NCI-H2107 (cell line): ENCODE results near the gene CREM.
"Not testable (repeated sequence)": the region's sequence is repeated elsewhere in the genome, so short reads cannot be mapped to it uniquely, and the experiment has no call there.

Experiments
- DNase-seq: peaks from one replicate; lab custom pipeline; 2025; lab: John Stamatoyannopoulos, UW

CREM gene

GRCh38 chr10:35194906-35195305 is 68.3 kb downstream of the CREM start:
- no peak for DNase-seq

- no peak for DNase-seq
Measured at GRCh38 chr10:35195361-35196306, 69.0 kb downstream of the CREM start.

DNA sequence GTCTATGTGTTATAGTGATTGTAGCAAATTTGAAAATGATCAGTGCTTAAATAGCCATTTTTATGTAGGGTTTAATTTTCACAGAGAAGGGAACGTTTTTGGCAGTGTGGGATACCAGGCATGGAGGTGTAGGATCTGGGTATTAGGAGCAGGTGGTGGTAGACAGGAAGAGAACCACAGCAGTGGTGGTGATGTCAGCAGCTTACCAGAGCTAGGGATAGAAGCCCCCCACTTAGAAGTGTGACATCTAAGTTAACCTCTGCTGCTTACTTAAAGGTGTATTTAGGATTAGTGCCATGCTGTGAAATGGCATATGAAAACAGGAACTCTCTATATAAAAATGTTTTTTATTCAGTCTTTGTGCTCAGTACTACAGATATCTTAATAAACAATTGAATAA is 73.8 kb downstream of the CREM start:
- no peak for DNase-seq

DNA sequence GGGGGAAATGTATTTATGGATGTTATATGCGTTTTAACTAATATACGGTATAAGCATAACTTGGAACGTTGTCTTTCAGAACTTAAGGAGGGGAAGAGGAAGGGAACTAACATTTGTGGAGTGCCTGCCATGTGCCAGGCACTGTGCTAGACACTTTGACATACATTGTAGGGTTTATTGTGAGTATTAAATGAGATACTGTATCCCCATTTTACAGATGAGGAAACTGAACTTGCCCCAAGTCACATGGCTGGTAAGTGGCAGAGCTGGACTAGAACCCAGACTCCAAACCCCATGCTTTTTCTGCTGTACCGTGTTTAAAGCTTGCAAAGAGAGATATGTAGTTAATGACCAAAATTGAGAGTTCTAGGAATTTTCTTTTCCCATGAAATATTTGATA is 74.6 kb downstream of the CREM start:
- no peak for DNase-seq

GRCh38 chr10:35202050-35202449 is 75.4 kb downstream of the CREM start:
- DNase-seq, result no peak

DNA sequence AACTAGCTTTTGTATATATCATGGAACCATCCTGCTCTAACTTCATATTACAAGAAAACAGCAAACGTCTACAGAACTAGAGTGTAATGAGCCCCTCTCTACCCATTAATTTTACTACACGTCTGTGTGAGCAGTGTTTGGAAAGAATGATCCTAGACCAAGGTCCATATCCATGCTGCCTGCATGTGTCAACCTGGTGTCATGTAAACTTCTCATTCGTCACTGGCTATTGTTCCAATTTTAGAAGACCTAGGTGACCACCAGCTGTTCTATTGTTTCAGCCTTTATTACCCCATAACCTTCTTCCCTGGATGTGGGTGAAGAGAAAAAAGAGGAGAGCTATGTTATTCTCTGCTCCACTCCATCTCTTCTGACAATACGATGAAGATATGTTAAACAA is 77.1 kb downstream of the CREM start:
- no peak for DNase-seq

- no peak for DNase-seq
Measured at GRCh38 chr10:35204650-35205319, 78.1 kb downstream of the CREM start.

DNA sequence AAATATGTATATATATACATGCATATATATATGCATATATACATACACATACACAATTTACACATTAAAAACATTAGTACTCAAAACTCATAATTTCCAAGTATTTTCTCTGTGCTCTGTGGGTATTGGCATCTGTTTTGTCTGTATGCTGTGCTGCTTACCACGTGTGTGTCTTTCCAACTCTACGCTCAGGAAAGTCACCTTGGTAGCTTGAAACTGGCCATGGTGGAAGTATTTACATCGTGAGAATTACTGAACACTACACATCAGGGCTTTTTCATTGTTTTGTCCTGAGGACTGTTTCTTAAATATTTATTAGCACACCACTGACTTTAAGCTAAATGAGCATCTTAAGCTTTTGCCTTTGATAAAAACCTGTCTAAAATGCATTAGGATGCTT is 79.6 kb downstream of the CREM start:
- DNase-seq, result no peak

DNA sequence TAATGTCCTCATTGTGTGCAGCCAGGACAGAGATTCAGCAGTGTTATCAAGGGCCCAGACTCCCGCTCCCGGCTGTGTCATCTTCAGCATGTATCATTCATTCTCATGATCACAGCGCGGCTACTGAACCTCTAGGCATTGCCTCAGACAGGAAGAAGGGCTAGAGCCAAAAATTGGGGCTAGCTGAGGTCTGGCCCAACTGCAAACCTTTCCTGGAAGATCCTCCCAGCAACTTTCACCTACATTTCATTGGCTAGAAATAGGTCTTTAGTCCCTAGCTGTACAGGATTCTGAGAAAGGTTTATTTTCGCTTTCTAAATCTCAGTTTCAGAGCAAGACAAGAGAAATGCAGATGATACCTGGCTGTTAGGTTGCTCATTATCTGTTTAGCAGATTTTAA is 81.9 kb downstream of the CREM start:
- DNase-seq, result no peak

- DNase-seq, result no peak
Measured at GRCh38 chr10:35208949-35209613, 82.4 kb downstream of the CREM start.

DNA sequence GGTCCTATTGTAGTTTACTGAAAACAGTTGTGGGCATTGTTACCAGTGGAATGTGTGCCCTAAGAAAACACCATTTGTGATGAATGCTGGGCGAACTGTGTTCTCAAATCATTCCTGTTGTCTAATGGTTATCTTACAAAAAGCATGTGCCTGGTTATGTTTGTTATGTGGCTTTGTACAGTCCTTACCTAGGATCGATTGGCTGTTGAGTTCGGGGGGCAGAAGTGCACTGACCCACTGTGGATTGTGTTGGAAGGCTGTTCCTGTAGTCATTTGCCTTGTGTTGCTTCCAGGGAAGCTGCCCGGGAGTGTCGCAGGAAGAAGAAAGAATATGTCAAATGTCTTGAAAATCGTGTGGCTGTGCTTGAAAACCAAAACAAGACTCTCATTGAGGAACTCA is 84.3 kb downstream of the CREM start:
- no peak for DNase-seq

GRCh38 chr10:35211390-35211789 is 84.7 kb downstream of the CREM start:
- DNase-seq, result no peak

- DNase-seq, result no peak
Measured at GRCh38 chr10:35212856-35213255, 86.2 kb downstream of the CREM start.

- DNase-seq, result no peak
Measured at GRCh38 chr10:35213699-35214098, 87.1 kb downstream of the CREM start.

GRCh38 chr10:35214607-35215020 is 88.0 kb downstream of the CREM start:
- no peak for DNase-seq

DNA sequence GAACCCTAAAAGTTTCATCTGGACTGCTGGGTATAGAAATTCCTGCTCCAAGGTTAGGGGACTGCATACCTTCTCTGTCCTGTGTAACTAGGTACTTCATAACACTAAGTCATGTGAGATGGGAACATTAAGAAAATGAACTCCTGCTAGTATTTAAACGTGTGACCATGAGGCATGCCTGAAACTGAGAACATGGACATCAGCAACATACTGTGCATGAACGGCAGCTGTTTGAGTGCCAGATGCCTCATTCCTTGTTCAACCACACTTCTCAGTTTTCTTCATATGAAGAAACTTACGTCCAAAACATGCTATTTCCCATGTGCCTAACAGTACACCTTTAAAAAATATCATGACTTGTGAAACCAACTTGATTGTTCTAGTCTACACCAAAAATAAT is 88.5 kb downstream of the CREM start:
- DNase-seq, result no peak

- no peak for DNase-seq
Measured at GRCh38 chr10:35216303-35216905, 89.8 kb downstream of the CREM start.

DNA sequence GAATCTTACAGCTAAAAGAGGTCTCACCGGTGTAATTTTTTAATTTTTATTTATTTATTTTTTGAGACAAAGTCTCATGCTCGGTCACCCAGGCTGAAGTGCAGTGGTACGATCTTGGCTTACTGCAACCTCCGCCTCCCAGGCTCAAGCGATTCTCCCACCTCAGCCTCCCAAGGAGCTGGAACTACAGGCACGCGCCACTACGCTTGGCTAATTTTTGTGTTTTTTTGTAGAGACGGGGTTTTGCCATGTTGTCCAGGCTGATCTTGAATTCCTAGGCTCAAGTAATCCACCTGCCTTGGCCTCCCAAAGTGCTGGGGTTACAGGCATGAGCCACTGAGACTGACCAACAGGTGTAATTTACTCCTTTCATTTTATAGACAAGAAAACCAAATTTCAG is 90.3 kb downstream of the CREM start:
- not testable (repeated sequence) for DNase-seq

DNA sequence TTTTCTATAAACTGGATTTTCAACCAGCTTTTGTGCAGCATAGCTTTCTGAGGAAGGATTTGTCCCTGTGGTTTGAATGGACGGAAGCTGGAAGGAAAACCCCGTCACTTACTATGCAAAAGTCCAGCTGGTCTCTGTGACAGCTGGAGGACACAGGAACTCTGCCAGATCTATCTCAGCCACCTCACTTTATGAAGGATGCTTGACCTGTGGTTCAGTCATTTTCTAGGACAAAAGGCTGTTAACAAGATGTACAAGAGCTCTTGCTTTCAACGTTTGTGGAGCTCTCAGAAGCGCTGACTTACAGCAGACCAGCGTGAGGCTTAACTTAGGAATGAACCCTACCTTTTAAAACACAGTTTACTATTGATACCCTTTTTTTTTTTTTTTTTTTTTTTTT is 90.8 kb downstream of the CREM start:
- DNase-seq, result no peak

GRCh38 chr10:35218339-35218955 is 91.8 kb downstream of the CREM start:
- DNase-seq, result peak; percentile 34

DNA sequence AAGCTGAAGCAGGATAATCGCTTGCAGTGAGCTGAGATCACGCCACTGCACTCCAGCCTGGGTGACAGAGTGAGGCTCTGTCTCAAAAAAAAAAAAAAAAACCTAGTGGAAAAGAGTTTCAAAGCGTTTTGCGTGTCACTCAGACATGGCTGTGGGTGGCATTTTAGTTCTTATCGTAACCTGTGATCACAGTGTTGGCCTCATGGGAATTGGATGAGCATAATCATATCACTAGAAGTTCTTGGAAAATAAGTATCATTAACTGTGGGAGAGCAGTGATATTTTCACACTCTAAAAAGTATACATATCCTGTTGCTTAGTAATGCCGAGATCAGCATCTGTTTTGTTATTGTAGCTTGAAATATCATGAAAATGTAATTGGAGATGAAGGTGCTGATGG is 92.6 kb downstream of the CREM start:
- no peak for DNase-seq
